Stimulated activated CD8-positive, alpha-beta memory T cell treated with anti-CD3 and anti-CD28 coated beads, Interleukin-2, amount 100 ng/mL, for 1 hour (primary cell): ENCODE data around the gene CFAP69.

Experiments
- DNase-seq, 2 donors: peaks; one replicate each; pipeline ENCODE4 v3.0.0-alpha.2; 2020; ENCODE audit warnings: low read depth in 2 of 2

CFAP69 gene, protein sequence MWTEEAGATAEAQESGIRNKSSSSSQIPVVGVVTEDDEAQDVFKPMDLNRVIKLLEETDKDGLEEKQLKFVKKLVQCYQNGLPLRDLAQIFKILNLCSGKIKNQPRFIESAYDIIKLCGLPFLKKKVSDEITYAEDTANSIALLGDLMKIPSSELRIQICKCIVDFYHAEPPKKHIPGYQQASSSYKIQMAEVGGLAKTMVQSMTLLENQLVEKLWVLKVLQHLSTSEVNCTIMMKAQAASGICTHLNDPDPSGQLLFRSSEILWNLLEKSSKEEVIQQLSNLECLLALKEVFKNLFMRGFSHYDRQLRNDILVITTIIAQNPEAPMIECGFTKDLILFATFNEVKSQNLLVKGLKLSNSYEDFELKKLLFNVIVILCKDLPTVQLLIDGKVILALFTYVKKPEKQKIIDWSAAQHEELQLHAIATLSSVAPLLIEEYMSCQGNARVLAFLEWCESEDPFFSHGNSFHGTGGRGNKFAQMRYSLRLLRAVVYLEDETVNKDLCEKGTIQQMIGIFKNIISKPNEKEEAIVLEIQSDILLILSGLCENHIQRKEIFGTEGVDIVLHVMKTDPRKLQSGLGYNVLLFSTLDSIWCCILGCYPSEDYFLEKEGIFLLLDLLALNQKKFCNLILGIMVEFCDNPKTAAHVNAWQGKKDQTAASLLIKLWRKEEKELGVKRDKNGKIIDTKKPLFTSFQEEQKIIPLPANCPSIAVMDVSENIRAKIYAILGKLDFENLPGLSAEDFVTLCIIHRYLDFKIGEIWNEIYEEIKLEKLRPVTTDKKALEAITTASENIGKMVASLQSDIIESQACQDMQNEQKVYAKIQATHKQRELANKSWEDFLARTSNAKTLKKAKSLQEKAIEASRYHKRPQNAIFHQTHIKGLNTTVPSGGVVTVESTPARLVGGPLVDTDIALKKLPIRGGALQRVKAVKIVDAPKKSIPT

DNA sequence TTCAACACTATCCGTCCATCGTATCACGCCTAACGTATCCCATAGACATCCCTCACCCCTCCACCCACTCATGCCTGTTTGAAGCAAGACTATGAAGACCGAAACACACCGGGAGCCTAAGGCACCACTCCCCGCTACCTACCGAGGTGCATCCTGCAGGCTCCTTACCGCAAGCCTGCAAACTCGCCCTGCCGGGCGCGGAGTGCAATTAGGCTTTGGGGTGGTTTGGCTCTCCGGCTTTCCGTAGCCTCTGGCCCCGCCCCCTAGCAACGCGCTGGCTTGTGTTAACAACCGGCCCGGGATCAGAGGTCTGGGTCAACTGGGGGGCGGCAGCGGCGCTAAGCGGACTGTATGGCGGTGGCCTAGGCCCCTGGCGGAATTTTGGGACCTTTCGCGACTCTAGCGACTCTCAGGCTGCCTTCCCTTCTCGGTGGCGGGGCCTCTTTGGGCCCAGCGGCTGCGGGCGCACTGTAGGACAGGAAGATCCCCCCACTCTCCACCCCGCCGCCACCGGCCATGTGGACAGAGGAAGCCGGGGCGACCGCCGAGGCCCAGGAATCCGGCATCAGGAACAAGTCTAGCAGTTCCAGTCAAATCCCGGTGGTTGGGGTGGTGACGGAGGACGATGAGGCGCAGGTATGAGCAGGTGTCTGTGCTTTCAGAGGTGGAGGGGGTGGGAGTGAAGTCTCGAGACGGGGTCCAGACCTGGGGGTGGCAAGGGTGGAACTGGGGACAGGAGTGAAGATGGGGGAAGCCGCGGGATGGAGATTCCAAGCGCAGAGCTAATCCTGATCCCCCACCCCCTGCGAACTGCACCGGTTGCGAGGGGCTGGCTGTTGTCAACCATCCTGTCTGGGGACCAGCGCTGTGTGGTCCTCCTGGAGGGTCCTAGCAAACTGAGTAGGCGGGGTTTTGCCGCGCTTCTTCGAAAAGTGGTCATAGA lies at the start of gene CFAP69:
Gene CFAP69, plus strand, starts transcription at position 266 of the 943 bp plus-strand sequence. Its CDS starts 251 bp downstream, at position 517.
- peak; percentile 70 to 71 for DNase-seq

DNA sequence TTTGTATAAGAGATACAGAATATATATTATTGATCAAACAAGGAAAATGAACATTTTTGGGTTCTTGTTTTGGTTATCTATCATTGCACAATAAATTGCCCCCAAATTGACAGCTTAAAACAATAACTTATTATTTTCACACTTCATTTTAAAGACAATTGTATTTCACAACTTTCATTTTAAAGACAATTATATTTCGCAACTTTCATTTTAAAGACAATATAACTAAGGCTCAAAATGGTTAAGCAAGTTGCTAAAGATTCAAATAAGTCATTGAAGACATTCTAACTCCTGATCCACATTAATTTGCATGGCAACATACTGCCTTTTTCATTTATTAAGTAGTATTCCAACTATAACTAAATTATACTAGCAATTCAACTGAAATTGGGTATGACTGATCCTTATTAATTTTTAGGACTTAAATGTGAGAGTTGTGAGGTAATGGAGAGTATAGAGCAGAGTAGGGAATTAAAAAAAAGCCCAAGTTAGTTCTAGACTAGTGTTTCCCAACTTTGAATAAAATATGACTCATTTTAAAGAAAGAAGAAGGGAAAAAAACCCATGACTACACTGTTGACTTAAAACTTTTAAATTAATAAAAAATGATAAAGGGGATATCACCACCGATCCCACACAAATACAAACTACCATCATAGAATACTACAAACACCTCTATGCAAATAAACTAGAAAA lies 43.3 kb upstream of the CFAP69 start:
- no peak for DNase-seq

DNA sequence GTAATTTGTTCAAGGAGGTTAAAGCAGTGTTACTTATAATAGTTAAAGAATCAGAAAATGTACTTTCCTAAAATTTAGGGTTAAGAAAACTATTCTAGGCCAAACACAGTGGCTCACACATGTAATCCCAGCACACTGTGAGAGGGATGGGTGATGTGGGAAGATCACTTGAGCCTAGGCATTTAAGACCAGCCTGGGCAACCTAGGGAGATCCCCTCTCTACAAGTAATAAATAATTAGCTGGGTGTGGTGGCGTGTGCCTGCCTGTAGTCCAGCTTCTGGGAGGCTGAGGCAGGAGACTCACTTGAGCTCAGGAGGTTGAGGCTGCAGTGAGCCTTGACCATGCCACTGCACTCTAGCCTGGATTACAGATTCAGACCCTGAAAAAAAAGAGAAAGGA lies 37.0 kb upstream of the CFAP69 start:
- no peak for DNase-seq

DNA sequence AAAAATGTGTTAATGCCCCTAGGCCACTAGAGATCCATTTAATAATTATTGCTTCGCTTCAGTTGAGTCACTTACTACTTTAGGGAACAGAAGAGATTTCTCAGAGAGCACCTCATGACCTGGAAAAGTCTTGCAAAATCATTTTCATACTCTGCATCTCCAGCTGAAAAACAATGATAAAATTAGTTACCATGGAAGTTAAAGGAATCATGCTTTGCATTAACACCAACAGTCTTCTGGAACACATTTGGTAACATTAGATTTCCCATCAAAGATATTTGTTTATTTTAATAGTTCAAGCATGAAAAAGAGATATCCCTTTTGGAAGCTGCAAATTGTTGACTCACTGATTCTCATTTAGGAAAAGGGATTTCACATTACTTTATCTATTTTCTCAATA lies 35.2 kb upstream of the CFAP69 start:
- no peak for DNase-seq

DNA sequence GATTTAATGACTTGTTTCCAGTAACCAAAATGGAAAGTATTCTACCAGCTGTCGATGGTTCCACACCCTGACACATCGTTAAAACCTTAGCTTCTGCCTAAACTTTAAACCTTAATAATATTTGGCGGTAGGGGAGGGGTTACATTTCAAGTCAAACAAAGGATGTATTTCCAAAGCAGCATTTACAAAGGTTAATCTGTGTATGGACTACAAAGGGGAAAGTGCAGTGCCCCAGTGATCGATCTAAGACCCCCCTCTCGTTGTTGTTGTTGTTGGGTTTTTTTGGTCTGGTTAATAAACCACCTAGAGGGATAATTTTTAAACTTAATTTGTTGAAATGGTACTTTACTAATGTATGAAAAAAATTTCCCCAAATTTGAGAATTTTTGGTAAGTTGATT lies 34.5 kb upstream of the CFAP69 start:
- DNase-seq: no peak

DNA sequence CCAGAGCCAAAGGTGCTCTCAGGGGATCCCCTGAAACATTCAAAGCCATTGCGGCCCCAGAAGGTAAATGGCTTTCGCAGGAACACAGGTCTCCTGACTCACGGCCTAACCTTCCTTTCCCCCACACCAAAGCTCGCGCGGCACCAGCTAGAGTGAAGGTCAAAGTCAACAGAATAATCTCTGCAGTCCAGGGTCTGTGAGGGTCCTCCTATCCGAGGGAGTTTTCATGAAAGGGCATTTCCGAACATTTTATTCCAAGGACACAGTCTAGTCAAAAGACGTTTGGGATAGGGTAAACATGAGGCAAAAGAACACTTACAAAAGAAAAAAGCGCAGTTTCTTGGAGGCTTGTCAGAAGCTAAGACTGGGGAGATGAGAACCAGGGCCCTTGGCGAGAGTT lies 34.0 kb upstream of the CFAP69 start:
- DNase-seq: no peak

DNA sequence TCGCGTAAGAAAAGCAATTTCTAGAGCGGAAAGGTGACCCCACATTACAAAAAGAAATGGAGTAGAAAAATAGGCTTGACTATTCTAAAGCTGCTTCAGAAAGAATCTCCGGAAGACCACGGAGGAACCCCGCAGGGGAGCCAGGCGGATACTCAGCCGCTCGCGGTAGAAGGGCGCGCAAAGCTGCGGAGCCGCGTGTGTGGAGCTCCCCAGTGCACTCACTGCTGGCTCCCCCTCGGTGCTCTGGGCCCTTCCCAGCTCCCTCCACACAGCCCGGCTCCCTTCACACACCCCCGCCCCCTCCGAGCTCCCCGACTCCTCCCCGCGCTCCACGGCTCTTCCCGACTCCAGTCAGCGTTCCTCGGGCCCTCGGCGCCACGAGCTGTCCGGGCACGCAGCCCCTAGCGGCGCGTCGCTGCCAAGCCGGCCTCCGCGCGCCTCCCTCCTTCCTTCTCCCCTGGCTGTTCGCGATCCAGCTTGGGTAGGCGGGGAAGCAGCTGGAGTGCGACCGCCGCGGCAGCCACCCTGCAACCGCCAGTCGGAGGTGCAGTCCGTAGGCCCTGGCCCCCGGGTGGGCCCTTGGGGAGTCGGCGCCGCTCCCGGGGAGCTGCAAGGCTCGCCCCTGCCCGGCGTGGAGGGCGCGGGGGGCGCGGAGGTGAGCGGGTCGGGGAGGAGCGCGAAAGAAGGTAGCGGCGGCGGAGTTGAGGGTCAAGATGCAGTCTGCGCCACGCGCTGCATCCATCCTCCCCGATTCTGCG lies 33.4 kb upstream of the CFAP69 start, which contains the start of gene STEAP2:
Gene STEAP2, plus strand, starts transcription at position 350 of the 758 bp plus-strand sequence. CDS start 13,343 bp downstream, outside the sequence.
- no peak for DNase-seq

DNA sequence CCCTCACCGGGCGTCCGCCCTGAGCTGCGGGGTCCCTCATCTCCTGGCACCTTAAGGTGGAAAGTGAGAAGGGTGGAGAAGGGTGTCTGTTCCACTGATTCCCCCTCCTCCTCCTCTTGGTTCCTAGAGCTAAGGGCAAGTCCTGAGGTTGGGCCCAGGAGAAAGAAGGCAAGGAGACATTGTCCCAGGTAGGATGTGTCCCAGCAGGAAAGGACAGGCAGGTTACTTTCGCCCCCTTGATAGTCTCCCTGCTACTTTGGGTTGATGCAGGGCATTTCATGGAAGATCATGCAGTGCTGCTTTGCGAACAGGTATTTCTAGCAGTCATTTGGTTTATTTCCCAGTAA lies 32.9 kb upstream of the CFAP69 start:
- DNase-seq: no peak

DNA sequence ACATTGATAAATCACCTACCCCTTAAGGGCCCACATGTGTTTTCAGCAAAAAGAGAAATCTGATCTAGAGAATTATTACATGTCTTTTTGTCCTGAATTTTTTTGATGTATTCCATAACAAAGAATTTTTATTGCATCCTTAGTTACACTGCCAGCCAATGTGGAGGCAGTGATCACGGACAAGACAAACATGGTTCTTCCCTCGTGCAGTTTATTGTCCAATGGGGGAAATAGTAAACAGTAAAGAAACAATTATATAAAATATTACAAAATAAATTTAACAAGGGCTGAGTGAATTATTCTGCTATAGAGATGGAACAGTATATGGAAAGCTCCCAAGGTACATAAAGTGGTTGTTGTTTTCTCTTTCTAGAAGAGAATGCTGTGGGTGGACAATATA lies 31.5 kb upstream of the CFAP69 start:
- DNase-seq: no peak

DNA sequence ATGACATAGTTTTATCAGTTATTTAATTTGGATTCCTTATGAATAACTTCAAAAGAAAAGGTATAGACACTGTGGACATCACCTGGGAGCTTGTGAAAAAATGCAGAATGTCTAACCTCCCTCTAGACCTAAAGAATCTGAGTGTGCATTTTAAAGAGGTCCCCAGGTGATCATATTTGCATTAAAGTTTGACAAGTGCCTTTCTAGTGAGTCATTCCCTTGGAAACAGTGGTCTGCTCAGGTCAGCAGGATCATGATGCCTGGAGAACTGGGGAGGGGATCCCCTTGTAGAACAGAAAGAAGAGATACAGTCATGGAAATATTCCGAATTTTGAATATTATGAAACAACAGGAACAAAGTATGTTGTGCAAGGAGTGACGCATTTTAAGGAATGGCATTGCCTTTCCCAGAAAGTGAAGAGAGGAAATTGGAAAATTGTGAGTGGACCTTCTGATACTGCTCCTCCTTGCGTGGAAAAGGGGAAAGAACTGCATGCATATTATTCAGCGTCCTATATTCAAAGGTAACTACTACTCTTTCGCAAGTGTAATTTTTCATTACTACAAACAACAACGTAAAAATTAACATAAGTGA lies 28.8 kb upstream of the CFAP69 start:
- DNase-seq: no peak

DNA sequence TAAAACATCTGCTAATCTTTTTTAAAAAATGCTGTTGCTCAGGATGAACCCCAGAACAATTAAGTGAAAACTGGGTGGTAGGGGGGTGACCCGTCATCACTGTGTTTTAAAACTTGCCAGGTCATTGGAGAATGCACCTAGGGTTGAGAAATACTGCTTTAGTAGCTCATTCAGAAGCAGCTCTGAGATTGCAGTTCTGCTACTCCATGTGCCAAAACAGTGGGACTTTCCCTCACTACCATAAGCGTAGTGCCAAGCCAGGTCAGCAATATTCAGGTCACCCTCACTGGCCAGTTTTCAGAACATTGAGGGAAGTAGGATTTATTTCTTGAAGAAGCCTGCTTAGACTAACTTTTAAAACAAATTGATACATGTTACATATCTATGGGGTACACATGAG lies 28.2 kb upstream of the CFAP69 start:
- no peak for DNase-seq

DNA sequence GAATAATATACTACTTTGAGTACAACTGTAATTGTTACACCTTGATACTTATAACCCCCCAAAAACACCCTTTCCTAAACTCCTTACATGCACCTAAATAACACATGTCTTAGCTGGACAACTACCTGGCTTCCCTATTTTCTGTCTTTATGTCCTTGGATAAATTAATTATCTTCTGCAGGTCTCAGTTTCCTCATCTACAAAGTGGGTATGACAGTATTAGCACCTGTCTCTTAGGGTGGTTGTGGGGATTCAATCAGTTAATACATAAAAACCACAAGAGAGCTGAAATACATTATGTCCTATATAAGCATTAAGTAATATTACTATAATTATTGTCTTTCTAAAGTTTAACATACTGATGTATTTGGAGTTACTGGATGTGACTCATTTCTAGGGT lies 22.6 kb upstream of the CFAP69 start:
- no peak for DNase-seq

DNA sequence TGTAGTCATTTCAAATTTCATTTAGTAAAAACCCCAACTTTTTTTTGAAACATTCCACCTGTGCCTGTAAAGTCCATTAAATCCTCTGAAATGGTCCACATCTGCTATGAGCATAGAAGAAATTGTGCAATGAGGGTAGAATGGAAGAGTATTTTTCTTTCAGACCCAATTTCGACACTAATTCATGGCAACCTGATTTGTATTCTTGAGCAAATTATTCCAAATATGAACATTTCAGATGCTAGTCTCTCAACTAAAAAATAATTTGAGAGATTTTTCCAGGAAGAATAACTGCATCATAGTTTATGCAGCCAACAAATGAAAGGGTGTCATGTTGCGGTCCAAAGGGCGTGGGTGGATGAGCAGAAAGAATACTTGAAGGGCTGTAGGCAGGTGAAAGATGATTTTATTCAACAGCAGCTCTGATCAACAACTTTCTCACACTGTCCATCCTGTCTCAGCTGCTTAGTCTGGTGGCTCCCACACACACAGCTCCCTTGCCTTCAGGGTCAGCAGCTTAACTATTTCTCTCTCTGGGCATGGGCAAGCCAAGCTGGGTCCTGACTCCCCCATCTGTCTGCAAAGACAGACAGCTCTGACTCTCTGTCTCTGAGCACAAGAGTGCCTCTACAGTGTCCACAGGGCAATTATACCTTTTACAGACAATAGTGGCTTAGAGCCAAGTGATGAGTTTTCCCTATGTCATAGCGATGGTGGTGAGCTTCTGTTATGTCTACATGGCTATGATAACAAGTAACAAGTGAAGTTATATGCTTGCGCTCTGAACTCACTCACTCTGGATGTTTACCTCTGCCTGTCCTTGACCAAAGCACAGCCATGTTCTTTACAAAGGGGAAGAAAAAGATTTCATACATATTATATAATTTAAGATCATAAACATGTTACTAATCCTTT lies 21.9 kb upstream of the CFAP69 start:
- DNase-seq: no peak

DNA sequence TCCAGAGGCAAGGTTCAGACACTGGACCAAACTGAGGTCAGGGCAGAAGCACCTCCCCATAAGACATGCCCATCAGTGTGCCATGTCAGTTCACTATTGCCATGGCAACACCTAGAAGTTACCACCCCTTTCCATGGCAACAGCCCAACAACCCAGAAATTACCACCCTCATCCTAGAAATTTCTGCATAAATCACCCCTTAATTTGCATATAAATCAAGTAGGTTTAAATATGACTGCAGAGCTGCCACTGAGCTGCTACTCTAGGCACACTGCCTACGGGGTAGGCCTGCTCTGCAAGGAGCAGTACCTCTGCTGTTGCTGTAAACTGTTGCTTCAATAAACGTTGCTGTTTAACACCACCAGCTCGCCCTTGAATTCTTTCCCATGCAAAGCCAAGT lies 20.8 kb upstream of the CFAP69 start:
- no peak for DNase-seq

DNA sequence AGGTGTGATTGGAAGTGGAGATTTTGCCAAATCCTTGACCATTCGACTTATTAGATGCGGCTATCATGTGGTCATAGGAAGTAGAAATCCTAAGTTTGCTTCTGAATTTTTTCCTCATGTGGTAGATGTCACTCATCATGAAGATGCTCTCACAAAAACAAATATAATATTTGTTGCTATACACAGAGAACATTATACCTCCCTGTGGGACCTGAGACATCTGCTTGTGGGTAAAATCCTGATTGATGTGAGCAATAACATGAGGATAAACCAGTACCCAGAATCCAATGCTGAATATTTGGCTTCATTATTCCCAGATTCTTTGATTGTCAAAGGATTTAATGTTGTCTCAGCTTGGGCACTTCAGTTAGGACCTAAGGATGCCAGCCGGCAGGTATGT lies 19.8 kb upstream of the CFAP69 start:
- no peak for DNase-seq

DNA sequence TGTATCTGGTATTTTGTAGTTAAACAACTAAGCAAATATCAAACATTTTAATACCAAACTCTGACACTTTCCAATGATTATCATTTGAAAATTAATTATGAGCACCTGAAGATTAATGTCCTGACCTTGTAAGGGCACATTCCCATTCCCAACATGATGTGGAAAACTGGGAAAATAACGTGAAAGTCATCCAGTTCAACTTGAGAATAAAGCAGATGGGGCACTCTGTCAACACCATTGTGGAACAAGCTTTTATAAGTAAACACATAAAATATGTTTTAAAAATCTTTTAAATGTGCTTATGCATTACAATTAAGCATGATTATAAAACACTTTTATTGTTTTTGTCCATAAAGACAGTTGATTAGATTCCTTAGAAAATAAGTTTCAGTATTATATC lies 19.4 kb upstream of the CFAP69 start:
- DNase-seq: no peak

DNA sequence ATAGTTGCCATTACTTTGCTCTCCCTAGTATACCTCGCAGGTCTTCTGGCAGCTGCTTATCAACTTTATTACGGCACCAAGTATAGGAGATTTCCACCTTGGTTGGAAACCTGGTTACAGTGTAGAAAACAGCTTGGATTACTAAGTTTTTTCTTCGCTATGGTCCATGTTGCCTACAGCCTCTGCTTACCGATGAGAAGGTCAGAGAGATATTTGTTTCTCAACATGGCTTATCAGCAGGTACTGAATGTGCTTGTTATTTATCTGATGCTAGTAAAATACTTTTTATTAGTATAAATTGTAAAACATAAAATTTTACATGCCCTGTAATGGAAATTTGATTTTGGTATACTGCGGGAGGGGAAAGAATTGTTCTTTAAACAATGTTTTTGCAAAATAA lies 17.7 kb upstream of the CFAP69 start:
- no peak for DNase-seq

DNA sequence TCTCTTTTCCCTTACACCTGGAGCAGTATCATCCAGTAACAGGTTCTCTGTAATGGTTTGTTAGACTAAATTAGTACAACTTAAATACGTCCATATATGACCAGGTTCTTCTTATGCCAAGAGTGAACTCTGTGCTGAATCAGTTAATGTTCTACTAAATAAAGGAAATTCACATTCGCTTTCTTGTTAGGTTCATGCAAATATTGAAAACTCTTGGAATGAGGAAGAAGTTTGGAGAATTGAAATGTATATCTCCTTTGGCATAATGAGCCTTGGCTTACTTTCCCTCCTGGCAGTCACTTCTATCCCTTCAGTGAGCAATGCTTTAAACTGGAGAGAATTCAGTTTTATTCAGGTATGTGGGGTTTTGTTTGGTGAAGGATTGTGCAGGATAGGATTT lies 15.3 kb upstream of the CFAP69 start:
- no peak for DNase-seq

DNA sequence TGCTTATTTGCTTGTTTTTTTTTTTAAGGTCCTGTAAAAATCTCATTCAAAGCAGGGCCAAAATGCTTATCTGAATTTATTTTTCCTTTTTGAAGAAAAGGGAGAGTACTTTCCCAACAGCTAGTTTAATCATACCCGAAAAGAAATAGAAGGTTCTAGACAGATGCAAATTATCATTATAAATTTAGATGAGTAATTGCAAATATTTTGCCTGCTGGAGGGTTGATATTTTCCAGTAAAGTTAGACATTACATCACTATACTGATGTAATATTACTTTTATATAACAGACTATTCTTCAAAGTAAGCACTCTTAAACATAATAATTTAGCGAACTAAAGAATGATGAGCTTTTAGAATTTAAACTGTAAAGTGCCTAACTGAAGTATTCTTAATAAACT lies 14.1 kb upstream of the CFAP69 start:
- no peak for DNase-seq
